SK-N-MC (cell line): Measurements from ENCODE around the gene PELI3.

Experiments
- DNase-seq: peaks from one replicate; pipeline ENCODE4 v3.0.0-alpha.2; 2011; ENCODE audit warnings: low read depth, low spot score
- H3K27ac ChIP-seq: fragments of 200-600 bp; sonication (generic); 2 replicates; pipeline ENCODE4 v1.5.1; 2016; ENCODE audit warnings: mixed run types
- H3K36me3 ChIP-seq: fragments of 200-600 bp; sonication (generic); 2 replicates; pipeline ENCODE4 v1.6.1; 2017; ENCODE audit warnings: antibody characterized with exemption, low read length, mixed read lengths; ENCODE audit not compliant: insufficient read depth
- H3K4me3 ChIP-seq: fragments of 200-600 bp; sonication (generic); 2 replicates; pipeline ENCODE4 v1.5.1; 2016
- H3K9ac ChIP-seq: fragments of 200-600 bp; sonication (generic); 2 replicates; pipeline ENCODE4 v1.8.0; 2017; ENCODE audit warnings: mixed run types, mixed read lengths; ENCODE audit not compliant: insufficient read length
- H3K9me3 ChIP-seq: fragments of 200-600 bp; sonication (generic); 2 replicates; pipeline ENCODE4 v1.6.1; 2017; ENCODE audit warnings: low read depth, mild to moderate bottlenecking, antibody characterized with exemption, low read length, moderate library complexity, mixed read lengths
- EZH2 ChIP-seq: fragments of 200-600 bp; sonication (generic); IDR thresholded peaks from one replicate; pipeline ENCODE4 v1.6.1; 2017; ENCODE audit warnings: antibody characterized with exemption
- FOXP2 ChIP-seq: optimal IDR thresholded peaks from 2 replicates; pipeline ENCODE3; 2011; ENCODE audit warnings: mild to moderate bottlenecking, moderate library complexity; ENCODE audit not compliant: insufficient read depth; ENCODE audit errors: extremely low read length, control extremely low read depth
- POLR2AphosphoS5 ChIP-seq: IDR thresholded peaks from 2 replicates; pipeline ENCODE4 v1.6.1; 2012; ENCODE audit warnings: mild to moderate bottlenecking, low read depth, low read length, borderline replicate concordance

PELI3 gene

GRCh38 chr11:66489636-66490035 lies 22.9 kb downstream of the PELI3 start:
- Histone ChIP-seq H3K27ac (no peak overlapping the region), H3K4me3 (no peak overlapping the region), H3K9ac (no peak overlapping the region), H3K9me3 (no peaks in the 10 kb centered on the region), H3K36me3 (peaks cover 9% of the 10 kb centered on the region; the same call in 1 of the 2 replicates)
- TF ChIP-seq EZH2 (no peak), FOXP2 (no peak), POLR2AphosphoS5 (no peak)
- DNase-seq = no peak

GRCh38 chr11:66491315-66491935 lies 24.7 kb downstream of the PELI3 start:
- TF ChIP-seq POLR2AphosphoS5 (no peak), FOXP2 (no peak), EZH2 (no peak)
- no peak for DNase-seq
- Histone ChIP-seq H3K4me3 (no peak overlapping the region), H3K9ac (no peak overlapping the region), H3K27ac (no peak overlapping the region), H3K36me3 (peaks cover 9% of the 10 kb centered on the region; the same call in 1 of the 2 replicates), H3K9me3 (no peaks in the 10 kb centered on the region)

GRCh38 chr11:66492161-66492865 lies 25.6 kb downstream of the PELI3 start:
- H3K9ac ChIP-seq = no peak overlapping the region
- H3K27ac ChIP-seq = no peak overlapping the region
- no peak for DNase-seq
- H3K9me3 ChIP-seq = no peaks in the 10 kb centered on the region
- no peak for TF ChIP-seq FOXP2
- no peak for TF ChIP-seq EZH2
- no peak for TF ChIP-seq POLR2AphosphoS5
- H3K36me3 ChIP-seq = peaks cover 9% of the 10 kb centered on the region; the same call in 1 of the 2 replicates
- no peak overlapping the region for H3K4me3 ChIP-seq

GRCh38 chr11:66493130-66493529 lies 26.4 kb downstream of the PELI3 start:
- TF ChIP-seq EZH2 = no peak
- TF ChIP-seq POLR2AphosphoS5 = no peak
- no peak for TF ChIP-seq FOXP2
- no peak for DNase-seq

GRCh38 chr11:66494458-66494857 lies 27.8 kb downstream of the PELI3 start:
- H3K9me3 ChIP-seq = no peaks in the 10 kb centered on the region
- H3K9ac ChIP-seq = no peak overlapping the region
- TF ChIP-seq FOXP2 (no peak), POLR2AphosphoS5 (no peak), EZH2 (no peak)
- no peak for DNase-seq
- peaks cover 9% of the 10 kb centered on the region; the same call in 1 of the 2 replicates for H3K36me3 ChIP-seq
- H3K27ac ChIP-seq = no peak overlapping the region
- no peak overlapping the region for H3K4me3 ChIP-seq

More at GRCh38 chr11:66493130-66493529, 26.4 kb downstream of the PELI3 start:
- H3K9me3 ChIP-seq = no peaks in the 10 kb centered on the region
- no peak overlapping the region for H3K9ac ChIP-seq
- H3K27ac ChIP-seq = no peak overlapping the region
- H3K36me3 ChIP-seq = peaks cover 9% of the 10 kb centered on the region; the same call in 1 of the 2 replicates
- no peak overlapping the region for H3K4me3 ChIP-seq

- no peak overlapping the region for H3K27ac ChIP-seq
- H3K4me3 ChIP-seq = no peak overlapping the region
- TF ChIP-seq EZH2 (no peak), POLR2AphosphoS5 (no peak), FOXP2 (no peak)
- no peak for DNase-seq
- no peaks in the 10 kb centered on the region for H3K9me3 ChIP-seq
- no peak overlapping the region for H3K9ac ChIP-seq
- H3K36me3 ChIP-seq = peaks cover 11% of the 10 kb centered on the region; the same call in 1 of the 2 replicates
Observed at GRCh38 chr11:66494935-66495334, 28.2 kb downstream of the PELI3 start.

GRCh38 chr11:66495401-66495854 lies 28.7 kb downstream of the PELI3 start:
- Histone ChIP-seq H3K4me3 (no peak overlapping the region), H3K9ac (no peak overlapping the region), H3K9me3 (no peaks in the 10 kb centered on the region), H3K36me3 (peaks cover 12% of the 10 kb centered on the region; the same call in 1 of the 2 replicates), H3K27ac (no peak overlapping the region)
- TF ChIP-seq FOXP2 (no peak), POLR2AphosphoS5 (no peak), EZH2 (no peak)
- DNase-seq = no peak

GRCh38 chr11:66497206-66497605 lies 30.5 kb downstream of the PELI3 start:
- Histone ChIP-seq H3K9me3 (no peaks in the 10 kb centered on the region), H3K9ac (no peak overlapping the region), H3K36me3 (peaks cover 12% of the 10 kb centered on the region; the same call in 1 of the 2 replicates), H3K4me3 (no peak overlapping the region), H3K27ac (no peak overlapping the region)
- no peak for DNase-seq
- TF ChIP-seq FOXP2 = no peak
- no peak for TF ChIP-seq POLR2AphosphoS5
- no peak for TF ChIP-seq EZH2
